H9 (cell line): ENCODE measurements around the gene STYXL2. TPM values are rescaled to one million over a fixed set of nuclear protein-coding genes. Genes with fewer than 3 reads are reported as not detected.

Experiments used
- DNase-seq: peaks from one replicate; pipeline ENCODE4 v3.0.0-alpha.2; 2017
- H2AFZ ChIP-seq: one replicate; pipeline ENCODE4 v1.6.1; 2013; ENCODE audit warnings: mild to moderate bottlenecking, low read length, control low read depth, moderate library complexity
- H2AK5ac ChIP-seq: 2 replicates; pipeline ENCODE4 v1.6.1; 2013; ENCODE audit warnings: low read length, control low read depth, mixed read lengths; ENCODE audit not compliant: insufficient read length
- H2BK120ac ChIP-seq: one replicate; pipeline ENCODE4 v1.6.1; 2013; ENCODE audit warnings: low read depth, mild to moderate bottlenecking, low read length, control low read depth, inconsistent platforms; ENCODE audit not compliant: poor library complexity, severe bottlenecking
- H2BK12ac ChIP-seq: 2 replicates; pipeline ENCODE4 v1.6.1; 2013; ENCODE audit warnings: low read length, control low read depth, mixed read lengths, low read depth; ENCODE audit not compliant: insufficient read length
- H2BK15ac ChIP-seq: 2 replicates; pipeline ENCODE4 v1.6.1; 2013; ENCODE audit warnings: low read depth, low read length, control low read depth
- H2BK20ac ChIP-seq: one replicate; pipeline ENCODE4 v1.6.1; 2013; ENCODE audit warnings: low read depth, mild to moderate bottlenecking, low read length, control low read depth, inconsistent platforms; ENCODE audit not compliant: poor library complexity, severe bottlenecking
- H2BK5ac ChIP-seq: 2 replicates; pipeline ENCODE4 v1.6.1; 2013; ENCODE audit warnings: low read length, control low read depth, mixed read lengths; ENCODE audit not compliant: insufficient read length
- H3K14ac ChIP-seq: 2 replicates; pipeline ENCODE4 v1.6.1; 2013; ENCODE audit warnings: low read length, control low read depth; ENCODE audit not compliant: insufficient read depth
- H3K18ac ChIP-seq: 2 replicates; pipeline ENCODE4 v1.6.1; 2013; ENCODE audit warnings: low read depth, mild to moderate bottlenecking, mixed read lengths, low read length, control low read depth; ENCODE audit not compliant: insufficient read length
- H3K23ac ChIP-seq: 2 replicates; pipeline ENCODE4 v1.6.1; 2013; ENCODE audit warnings: low read length, control low read depth, mixed read lengths, low read depth; ENCODE audit not compliant: insufficient read length
- H3K23me2 ChIP-seq: 2 replicates; pipeline ENCODE4 v1.6.1; 2013; ENCODE audit warnings: low read depth, mild to moderate bottlenecking, mixed read lengths, low read length, control low read depth; ENCODE audit not compliant: insufficient read length, poor library complexity, severe bottlenecking
- H3K27ac ChIP-seq: 2 replicates; pipeline ENCODE4 v1.5.1; 2013; ENCODE audit warnings: low read length, control low read depth, mixed read lengths, low read depth; ENCODE audit not compliant: insufficient read length
- H3K27me3 ChIP-seq: 2 replicates; pipeline ENCODE4 v1.6.1; 2013; ENCODE audit warnings: low read length, control low read depth, inconsistent platforms; ENCODE audit not compliant: insufficient read depth
- H3K4ac ChIP-seq: 2 replicates; pipeline ENCODE4 v1.6.1; 2013; ENCODE audit warnings: low read depth, mild to moderate bottlenecking, control low read depth, inconsistent platforms, low read length, moderate library complexity
- H3K4me1 ChIP-seq: 2 replicates; pipeline ENCODE4 v1.6.1; 2013; ENCODE audit warnings: low read length, control low read depth, inconsistent platforms; ENCODE audit not compliant: insufficient read depth
- H3K4me2 ChIP-seq: 2 replicates; pipeline ENCODE4 v1.6.1; 2013; ENCODE audit warnings: low read length, control low read depth, mixed read lengths; ENCODE audit not compliant: insufficient read length, insufficient read depth
- H3K56ac ChIP-seq: 2 replicates; pipeline ENCODE4 v1.6.1; 2013; ENCODE audit warnings: low read depth, mild to moderate bottlenecking, mixed read lengths, low read length, control low read depth; ENCODE audit not compliant: insufficient read length
- H3K79me1 ChIP-seq: 2 replicates; pipeline ENCODE4 v1.6.1; 2013; ENCODE audit warnings: low read depth, mild to moderate bottlenecking, moderate library complexity, low read length, control low read depth, inconsistent platforms; ENCODE audit not compliant: insufficient read depth, poor library complexity, severe bottlenecking
- H3K79me2 ChIP-seq: 2 replicates; pipeline ENCODE4 v1.6.1; 2013; ENCODE audit warnings: low read length, control low read depth, inconsistent platforms; ENCODE audit not compliant: insufficient read depth
- H3K9ac ChIP-seq: 2 replicates; pipeline ENCODE4 v1.6.1; 2013; ENCODE audit warnings: low read length, control low read depth, mixed read lengths; ENCODE audit not compliant: insufficient read length; ENCODE audit errors: extremely low read depth
- H3K9me3 ChIP-seq: one replicate; pipeline ENCODE4 v1.6.1; 2013; ENCODE audit warnings: low read depth, low read length, inconsistent platforms; ENCODE audit not compliant: control insufficient read depth
- H3T11ph ChIP-seq: one replicate; pipeline ENCODE4 v1.6.1; 2013; ENCODE audit warnings: mild to moderate bottlenecking, low read length, control low read depth, inconsistent platforms
- H4K20me1 ChIP-seq: one replicate; pipeline ENCODE4 v1.6.1; 2013; ENCODE audit not compliant: control insufficient read depth, insufficient read length, insufficient read depth
- H4K5ac ChIP-seq: 2 replicates; pipeline ENCODE4 v1.6.1; 2013; ENCODE audit warnings: low read depth, mild to moderate bottlenecking, mixed read lengths, low read length, control low read depth; ENCODE audit not compliant: insufficient read length
- H4K8ac ChIP-seq: replicated peaks from 2 replicates; pipeline ENCODE4 v1.6.1; 2013; ENCODE audit warnings: low read length, control low read depth, mixed read lengths, low read depth; ENCODE audit not compliant: insufficient read length
- H4K91ac ChIP-seq: 2 replicates; pipeline ENCODE4 v1.6.1; 2013; ENCODE audit warnings: low read depth, mild to moderate bottlenecking, moderate library complexity, mixed read lengths, low read length, control low read depth; ENCODE audit not compliant: insufficient read length
- H3K27ac Mint-ChIP-seq, 3 experiments: 2 replicates in 2 of 3; 3 replicates in 1 of 3; pipeline ENCODE4 v1.8.0; 2020 to 2021; ENCODE audit warnings: mixed read lengths in 3 of 3, mild to moderate bottlenecking in 1 of 3, moderate library complexity in 1 of 3
- H3K27me3 Mint-ChIP-seq: 2 replicates; pipeline ENCODE4 v1.8.0; 2021; ENCODE audit warnings: low read depth, mild to moderate bottlenecking, moderate library complexity, mixed read lengths
- H3K36me3 Mint-ChIP-seq, 3 experiments: 2 replicates in 2 of 3; 3 replicates in 1 of 3; pipeline ENCODE4 v1.8.0; 2020 to 2021; ENCODE audit warnings: low read depth in 3 of 3, mixed read lengths in 3 of 3; ENCODE audit not compliant: insufficient read depth in 1 of 3
- H3K4me1 Mint-ChIP-seq, 2 experiments: 2 replicates each; pipeline ENCODE4 v1.8.0; 2020; ENCODE audit warnings: mixed read lengths in 2 of 2
- H3K4me3 Mint-ChIP-seq, 2 experiments: 2 replicates in 1 of 2; 3 replicates in 1 of 2; pipeline ENCODE4 v1.8.0; 2020 to 2021; ENCODE audit warnings: mild to moderate bottlenecking in 2 of 2, mixed read lengths in 2 of 2, moderate library complexity in 1 of 2
- H3K9me3 Mint-ChIP-seq, 2 experiments: 2 replicates in 1 of 2; 3 replicates in 1 of 2; pipeline ENCODE4 v1.8.0; 2020; ENCODE audit warnings: mild to moderate bottlenecking in 2 of 2, mixed read lengths in 2 of 2, moderate library complexity in 1 of 2
- CTCF ChIP-seq: fragments of 200-600 bp; sonication (generic); conservative IDR thresholded peaks from 3 replicates; pipeline ENCODE4 v1.8.0; 2021; ENCODE audit warnings: antibody characterized with exemption, mild to moderate bottlenecking
- WGBS: extraction: QIAGEN DNeasy Blood & Tissue Kit; methylation state at CpG from one replicate; pipeline ENCODE4 v1.1.7; 2013; ENCODE audit warnings: missing lambda C conversion rate, low lambda C conversion rate, mixed read lengths; ENCODE audit not compliant: insufficient read length; ENCODE audit errors: extremely low coverage; 5-methylcytosine and 5-hydroxymethylcytosine counted together
- total RNA-seq: library from RNA; stranded (reverse); gene quantifications from 2 replicates; pipeline ENCODE4 v1.2.1, GENCODE V29; 2021

STYXL2 gene
- total RNA-seq, 1 experiment from 2014 or later, result 0.09 TPM

- Histone ChIP-seq H3K4ac (no peak overlapping the region), H2AK5ac (no peak overlapping the region), H3K14ac (no peak overlapping the region), H4K5ac (no peak overlapping the region), H3K79me2 (no peaks in the 10 kb centered on the region), H2BK20ac (no peak overlapping the region), H2BK12ac (no peak overlapping the region), H3K18ac (no peak overlapping the region), H3K9me3 (no peaks in the 10 kb centered on the region), H3K27ac (no peak overlapping the region), H4K91ac (no peak overlapping the region), H4K20me1 (no peaks in the 10 kb centered on the region), H3K79me1 (no peaks in the 10 kb centered on the region), H3K56ac (no peak overlapping the region), H3K4me1 (peaks cover 5% of the 10 kb centered on the region; the same call in 1 of the 2 replicates), H3K23ac (no peak overlapping the region), H2BK120ac (no peak overlapping the region), H3K27me3 (no peaks in the 10 kb centered on the region), H3K23me2 (peaks cover 5% of the 10 kb centered on the region), H2AFZ (no peak overlapping the region), H2BK5ac (no peak overlapping the region), H4K8ac (no peak overlapping the region), H3K9ac (no peak overlapping the region), H3T11ph (no peak overlapping the region), H2BK15ac (no peak overlapping the region), H3K4me2 (no peak overlapping the region)
- Mint-ChIP-seq H3K4me1 (peaks cover 41 to 46% of the 10 kb centered on the region in 2 experiments), H3K36me3 (peaks cover 0 to 2% (median 0%) of the 10 kb centered on the region in 3 experiments; a peak in 1 of 7 replicates), H3K27ac (0 out of 7 replicates have a peak overlapping the region, but pooled peaks of 1 of the 3 experiments have one; percentile 6), H3K4me3 (no peak overlapping the region), H3K9me3 (no peaks in the 10 kb centered on the region), H3K27me3 (peaks cover 5% of the 10 kb centered on the region)
- DNase-seq, result no peak
- no CpG with 5 or more reads among the region's 3 CpGs for WGBS
- TF ChIP-seq CTCF, result no peak
Measured at GRCh38 chr1:167119696-167120095, 25.8 kb downstream of the STYXL2 start.
